Kasumi-1 (cell line): ENCODE results near the gene FBXO42.
"Not testable (repeated sequence)": the region's sequence is repeated elsewhere in the genome, so short reads cannot be mapped to it uniquely, and the experiment has no call there.

Experiments used
- DNase-seq, 2 experiments: peaks; one replicate each; lab custom pipeline; 2025; lab: John Stamatoyannopoulos, UW

Gene FBXO42

DNA sequence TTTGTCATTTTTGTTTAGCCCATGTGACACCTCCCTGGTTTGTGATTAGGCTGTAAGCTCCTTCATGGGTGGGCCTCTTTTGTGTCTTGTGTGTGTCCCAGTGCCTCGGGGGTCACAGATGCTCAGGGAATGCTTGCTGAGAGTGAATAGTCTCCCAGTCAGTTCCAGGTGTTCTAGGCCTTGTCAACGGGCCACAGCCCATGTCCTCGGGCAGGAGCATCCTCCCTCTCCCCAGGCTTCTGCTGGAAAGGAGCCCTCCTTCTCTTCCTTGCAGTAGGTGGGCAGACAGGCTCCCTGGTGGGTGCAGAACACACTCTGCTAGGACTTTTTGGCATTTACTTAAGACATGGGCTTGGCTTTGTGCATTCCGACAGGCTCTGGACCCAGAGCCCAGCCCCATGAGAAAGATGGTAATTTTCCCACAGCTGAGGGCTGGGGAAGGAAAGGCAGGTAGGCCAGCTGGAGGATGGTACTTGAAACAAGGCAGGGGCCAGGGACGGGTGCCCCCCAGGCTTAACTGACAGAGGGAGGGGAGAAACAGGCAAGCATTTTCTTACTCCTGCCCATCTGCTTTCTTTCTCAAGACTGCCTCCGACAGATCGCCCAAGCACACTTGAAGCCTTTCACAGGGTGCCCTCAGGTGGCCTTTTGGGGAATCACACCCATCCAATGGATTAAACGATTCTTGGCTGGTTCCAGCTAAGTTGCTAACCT lies 108.2 kb downstream of the FBXO42 start:
- peak; percentile 81 for DNase-seq

DNA sequence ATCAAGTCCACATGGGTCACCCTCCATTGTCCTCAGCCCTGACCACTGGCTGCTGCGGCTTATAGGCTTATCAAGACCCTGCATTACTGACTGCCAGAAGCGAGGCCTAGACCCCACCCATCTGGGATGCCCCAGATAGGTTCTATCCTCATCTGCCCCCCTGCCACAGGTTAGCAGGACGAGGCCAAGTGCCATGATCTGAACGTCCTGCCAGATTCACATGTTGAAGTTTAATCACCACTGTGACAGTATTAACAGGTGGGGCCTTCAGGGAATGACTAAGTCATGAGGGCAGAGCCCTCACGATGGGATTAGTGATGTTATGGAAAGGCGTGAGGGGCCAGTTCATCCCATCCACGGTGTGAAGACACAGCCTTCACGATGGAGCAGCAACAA lies 109.1 kb downstream of the FBXO42 start:
- no peak for DNase-seq

DNA sequence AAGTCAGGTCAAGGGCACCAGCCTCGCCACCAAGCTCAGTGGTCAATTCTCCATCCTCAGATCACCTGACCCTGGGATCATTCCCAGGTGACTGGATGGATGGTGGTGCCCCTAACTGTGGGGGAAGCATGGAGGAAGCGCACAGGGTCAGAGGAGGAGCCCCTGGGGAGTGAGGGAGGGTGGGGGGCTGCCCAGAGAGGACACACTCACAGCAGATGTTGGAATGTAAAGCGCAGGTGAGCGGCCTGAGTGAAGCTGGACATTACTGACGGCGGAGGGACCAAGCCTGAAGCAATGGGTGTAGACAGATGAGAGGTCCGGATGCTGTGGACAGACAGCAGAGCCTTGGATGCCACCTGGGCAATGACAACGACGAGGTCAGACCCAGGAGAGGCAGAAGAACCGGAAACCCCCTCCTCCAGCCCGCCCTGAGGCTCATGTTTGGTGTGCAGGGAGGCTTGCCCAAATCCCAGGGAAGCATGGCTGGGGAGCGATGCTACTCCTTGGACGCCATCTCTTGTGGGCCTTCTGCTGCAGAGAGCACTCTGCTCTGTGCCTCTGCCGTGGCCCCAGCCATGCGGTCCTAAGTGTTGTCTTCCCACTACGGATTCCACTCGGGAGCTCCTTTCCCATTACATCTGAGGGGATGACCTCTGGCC lies 109.6 kb downstream of the FBXO42 start:
- no peak for DNase-seq

GRCh38 chr1:16241221-16241708 lies 111.0 kb downstream of the FBXO42 start:
- no peak for DNase-seq

GRCh38 chr1:16239972-16240491 lies 112.2 kb downstream of the FBXO42 start:
- no peak for DNase-seq

GRCh38 chr1:16237343-16237830 lies 114.9 kb downstream of the FBXO42 start:
- DNase-seq, result no peak

GRCh38 chr1:16236511-16237342 lies 115.6 kb downstream of the FBXO42 start, which contains the start of gene CPLANE2:
Gene CPLANE2 (minus strand): TSS chr1:16237183. CDS start chr1:16236742, 441 bp downstream.
- DNase-seq, result peak; percentile 83 to 90

DNA sequence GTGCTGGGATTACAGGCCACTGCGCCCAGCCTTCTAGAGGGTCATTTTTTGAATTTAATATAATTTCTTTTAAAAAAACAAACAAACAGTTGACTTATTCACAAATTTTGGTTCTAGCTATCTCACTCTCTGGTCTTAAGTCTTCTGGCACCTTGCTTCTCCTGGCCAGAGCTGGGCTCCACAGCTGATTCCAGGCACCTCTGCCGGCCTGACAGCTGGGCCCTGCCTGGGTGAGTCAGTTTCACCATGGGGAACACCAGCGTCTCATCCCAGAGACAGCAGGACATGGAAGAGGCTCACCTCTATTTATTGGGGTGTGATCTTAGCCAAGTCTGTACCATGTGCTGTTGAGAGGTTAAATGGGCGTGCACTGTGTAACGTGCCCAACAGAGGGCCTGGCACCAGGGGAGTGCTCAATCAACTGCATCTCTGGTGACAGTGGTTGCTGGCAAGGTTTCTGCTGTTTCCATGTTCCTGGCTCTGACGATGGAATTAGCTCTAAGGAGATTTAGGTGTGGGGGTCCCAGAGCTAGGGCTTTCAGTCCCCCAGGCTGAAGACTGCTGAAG lies 116.3 kb downstream of the FBXO42 start:
- peak; percentile 68 to 71 for DNase-seq

DNA sequence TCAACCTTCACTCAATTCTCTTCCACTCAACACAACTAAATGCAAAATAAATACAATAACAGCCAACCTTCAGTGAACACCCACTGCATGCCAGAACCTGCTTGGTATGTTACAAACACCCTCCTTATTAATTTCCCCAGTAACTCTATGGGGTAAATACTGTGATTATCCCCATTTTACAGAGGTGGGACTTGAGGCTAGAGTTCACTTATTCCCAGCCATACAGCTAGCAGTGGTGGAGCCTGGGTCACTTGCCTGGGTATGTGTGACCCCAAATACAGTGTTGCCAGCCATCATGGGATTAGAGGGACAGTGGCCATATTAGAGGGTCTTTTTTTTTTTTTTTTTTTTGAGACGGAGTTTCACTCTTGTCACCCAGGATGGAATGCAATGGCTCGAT lies 116.9 kb downstream of the FBXO42 start:
- no peak for DNase-seq

- no peak for DNase-seq
Observed at GRCh38 chr1:16233431-16233830, 118.8 kb downstream of the FBXO42 start.

GRCh38 chr1:16232316-16232710 lies 120.0 kb downstream of the FBXO42 start:
- DNase-seq, result no peak

DNA sequence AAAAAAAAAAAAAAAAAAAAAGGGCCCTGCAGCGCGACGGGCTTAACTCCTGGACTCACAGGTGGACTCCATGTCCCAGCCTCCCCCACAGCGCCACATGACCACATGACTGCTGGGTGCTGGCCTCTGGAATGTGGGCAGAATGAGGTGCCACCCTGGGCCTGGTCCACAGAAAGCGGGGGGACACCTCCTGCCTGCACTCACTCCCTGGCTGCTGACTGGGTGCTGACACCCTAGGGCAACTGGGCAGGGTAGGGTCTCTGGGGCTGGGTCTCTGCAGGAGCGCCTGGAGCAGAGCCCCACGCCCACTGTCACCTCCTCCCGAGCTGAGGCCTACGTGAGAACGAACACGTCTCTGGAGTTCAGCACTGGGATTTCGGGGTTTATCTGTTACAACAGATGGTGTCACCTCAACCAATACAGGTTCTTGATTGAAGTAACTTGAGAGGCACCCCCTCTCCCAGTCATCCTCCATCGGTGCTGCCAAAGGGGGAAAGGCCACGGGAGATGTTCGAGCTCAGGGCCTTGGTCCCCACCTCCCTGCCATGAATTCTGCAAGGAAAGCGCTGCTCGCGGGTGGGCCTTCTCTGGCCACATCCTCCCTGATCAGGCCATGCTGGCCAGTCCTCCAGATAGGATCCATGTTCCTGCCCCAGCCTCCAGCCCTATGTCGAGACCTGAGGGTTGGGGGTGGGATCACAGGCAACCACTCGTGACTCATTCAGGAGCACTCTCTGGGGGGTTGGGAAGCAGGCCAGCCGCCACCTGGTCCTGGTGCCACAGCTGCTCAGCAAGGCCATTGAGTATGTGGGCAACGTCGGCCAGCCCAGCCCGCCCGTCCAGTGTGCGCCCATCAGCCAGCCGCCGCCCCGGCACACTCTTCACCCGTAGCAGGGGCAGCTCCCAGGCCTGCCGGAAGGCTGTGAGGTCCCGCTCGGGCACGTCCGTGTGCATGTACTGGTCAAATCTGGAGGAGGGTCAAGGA lies 120.7 kb downstream of the FBXO42 start:
- no peak for DNase-seq

GRCh38 chr1:16230744-16231143 lies 121.5 kb downstream of the FBXO42 start:
- DNase-seq, result no peak

DNA sequence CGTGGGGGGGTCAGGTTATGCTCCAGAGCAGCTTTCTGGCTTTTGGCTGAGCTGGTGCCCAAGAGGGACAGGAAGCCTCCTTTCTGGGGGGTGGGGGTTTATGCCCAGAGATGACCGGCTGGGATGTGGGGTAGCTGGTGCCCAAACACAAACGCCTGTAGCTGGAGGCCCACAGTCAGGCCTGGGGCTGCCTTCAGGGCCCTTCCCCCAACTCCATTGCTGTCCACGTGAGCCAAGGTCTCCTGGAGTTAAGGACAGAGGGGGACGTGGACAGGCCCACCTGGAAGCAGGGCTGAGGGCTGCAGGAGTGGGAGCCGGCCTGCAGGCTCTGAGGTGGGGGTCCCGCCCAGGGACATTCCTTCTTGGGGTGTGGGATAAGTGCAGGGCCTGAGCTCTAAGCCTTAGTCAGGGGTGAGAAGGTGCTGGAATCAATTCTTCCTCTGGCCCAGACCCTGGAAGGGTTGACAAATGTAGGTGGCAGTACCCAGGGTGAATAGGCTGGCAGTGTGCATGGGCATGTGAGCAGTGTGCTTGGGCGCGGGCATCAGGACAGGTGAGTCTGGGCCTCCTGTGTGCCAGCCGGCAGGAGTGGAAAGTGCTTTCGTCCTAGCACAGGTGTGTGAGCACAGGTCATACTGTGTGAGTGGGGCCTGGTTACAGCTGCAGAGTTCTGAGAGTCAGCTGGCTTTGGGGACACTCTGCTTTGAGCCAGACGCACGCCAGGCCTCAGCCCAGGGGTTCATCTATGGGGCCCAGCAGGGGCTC lies 122.1 kb downstream of the FBXO42 start:
- DNase-seq, result no peak

DNA sequence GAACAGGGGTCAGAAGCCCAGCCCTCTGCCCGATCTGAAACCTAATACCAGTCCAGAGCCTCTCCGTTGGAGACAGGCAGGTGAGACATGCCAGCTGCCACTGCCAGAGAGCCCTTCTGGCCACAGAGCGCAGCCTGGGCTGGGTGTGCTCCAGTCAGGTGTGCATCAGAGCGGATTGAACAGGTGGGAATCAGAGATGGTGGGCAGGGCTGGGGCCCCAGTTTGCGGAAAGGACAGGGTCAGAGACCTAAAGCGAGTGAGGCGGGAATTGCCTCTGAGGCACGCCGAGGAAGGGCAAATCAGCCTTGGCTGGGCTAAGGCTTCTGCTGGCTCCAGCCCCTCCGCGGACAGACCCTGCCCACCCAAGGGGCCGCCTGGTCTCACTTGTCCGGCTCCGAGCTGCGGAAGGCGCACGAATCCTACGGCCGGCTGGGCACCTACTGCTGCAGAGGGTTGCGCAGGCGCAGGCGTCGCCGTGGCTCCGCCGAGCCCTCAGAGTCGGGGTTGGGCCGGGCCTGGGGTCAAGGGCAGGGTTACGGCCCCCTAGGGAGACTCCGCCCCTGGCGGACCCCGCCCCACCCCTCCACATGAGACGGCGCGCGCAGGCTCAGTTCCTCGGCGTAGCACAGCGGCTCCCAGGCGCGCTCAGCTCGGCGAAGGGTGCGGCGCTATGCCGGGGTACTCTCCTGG lies 125.6 kb downstream of the FBXO42 start:
- DNase-seq, result no peak

DNA sequence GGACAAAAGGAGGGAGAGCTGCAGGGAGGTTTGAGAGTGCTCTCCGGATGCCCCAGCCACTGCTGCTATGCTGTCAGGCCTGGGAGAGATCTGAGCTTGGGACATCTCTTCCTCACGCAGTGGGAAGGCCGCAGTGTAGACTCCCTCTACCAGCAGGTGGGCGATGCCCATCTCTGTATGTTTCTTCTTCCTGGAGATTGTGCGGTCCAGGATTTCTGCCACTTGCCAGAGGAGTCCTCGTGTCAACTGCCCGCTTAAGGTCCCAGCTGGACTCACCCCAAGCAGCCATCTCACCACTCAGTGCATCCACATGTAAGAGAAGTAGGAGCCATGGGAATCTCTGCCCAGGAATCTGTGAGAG lies 126.2 kb downstream of the FBXO42 start:
- DNase-seq, result no peak

DNA sequence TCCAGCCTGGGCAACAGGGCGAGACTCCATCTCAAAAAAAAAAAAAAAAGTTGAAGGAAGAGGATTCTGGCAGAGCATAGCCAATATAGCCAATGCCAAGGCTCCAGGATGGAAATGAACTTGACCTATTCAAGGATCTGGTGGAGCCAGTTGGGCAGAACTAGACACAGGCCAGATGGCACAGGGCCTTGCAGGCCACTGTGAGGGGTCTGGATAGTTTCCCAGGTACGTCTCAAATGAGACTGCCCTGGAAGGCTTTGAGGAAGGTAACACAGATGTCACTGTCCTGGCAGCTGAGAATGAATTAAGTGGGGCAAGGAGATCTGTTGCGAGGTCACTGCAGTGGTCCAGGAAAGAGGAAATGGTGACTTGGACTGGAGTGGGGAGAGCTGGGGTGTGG lies 127.8 kb downstream of the FBXO42 start:
- DNase-seq, result no peak

GRCh38 chr1:16222716-16223115 lies 129.6 kb downstream of the FBXO42 start:
- DNase-seq, result not testable (repeated sequence)

DNA sequence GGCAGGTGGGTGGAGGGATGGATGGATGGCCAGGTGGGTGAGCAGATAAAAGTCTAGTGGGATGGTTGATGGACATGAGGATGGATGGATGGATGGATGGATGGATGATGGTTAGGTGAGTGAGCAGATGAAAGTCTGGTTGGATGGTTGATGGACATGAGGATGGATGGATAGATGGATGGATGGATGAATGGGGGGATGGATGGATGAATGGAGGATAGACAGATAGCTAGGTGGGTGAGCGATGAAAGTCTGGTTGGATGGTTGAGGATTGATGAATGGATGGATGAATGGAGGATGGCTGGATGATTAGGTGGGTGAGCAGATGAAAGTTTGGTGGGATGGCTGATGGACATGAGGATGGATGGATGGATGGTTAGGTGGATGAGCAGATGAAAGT lies 130.8 kb downstream of the FBXO42 start:
- no peak for DNase-seq
